Measurements from ENCODE around the gene PCDH18.
"Not testable (repeated sequence)": the region's sequence is repeated elsewhere in the genome, so short reads cannot be mapped to it uniquely, and the experiment has no call there.

Gene PCDH18

GRCh38 chr4:137543648-137544047 is 11.4 kb upstream of the PCDH18 start:
- H3K27ac ChIP-seq: no peak overlapping the region
- TF ChIP-seq CTCF (conservative IDR thresholded peaks at IDR 0.05): no peak

- no peak for TF ChIP-seq CTCF (conservative IDR thresholded peaks at IDR 0.05)
- H3K27ac ChIP-seq: no peak overlapping the region
Observed at GRCh38 chr4:137543198-137543597, 10.9 kb upstream of the PCDH18 start.

- no peak overlapping the region for H3K27ac ChIP-seq
- TF ChIP-seq CTCF (conservative IDR thresholded peaks at IDR 0.05): no peak
Observed at GRCh38 chr4:137541876-137542646, 9.8 kb upstream of the PCDH18 start.

GRCh38 chr4:137541181-137541580 is 8.9 kb upstream of the PCDH18 start:
- no peak for TF ChIP-seq CTCF (conservative IDR thresholded peaks at IDR 0.05)
- no peak overlapping the region for H3K27ac ChIP-seq

GRCh38 chr4:137540356-137540755 is 8.1 kb upstream of the PCDH18 start:
- H3K27ac ChIP-seq: no peak overlapping the region
- no peak for TF ChIP-seq CTCF (conservative IDR thresholded peaks at IDR 0.05)

- H3K27ac ChIP-seq: no peak overlapping the region
- TF ChIP-seq CTCF (conservative IDR thresholded peaks at IDR 0.05): no peak
Observed at GRCh38 chr4:137538526-137538925, 6.2 kb upstream of the PCDH18 start.

- H3K27ac ChIP-seq: not testable (repeated sequence)
Observed at GRCh38 chr4:137537807-137538206, 5.5 kb upstream of the PCDH18 start.

GRCh38 chr4:137536789-137537561 is 4.7 kb upstream of the PCDH18 start:
- H3K27ac ChIP-seq: no peak overlapping the region
- TF ChIP-seq CTCF (conservative IDR thresholded peaks at IDR 0.05): no peak

Measured in VCaP (cell line).